Spinal cord (tissue), 10 donors: Measurements from ENCODE around the gene PLXNA4. TPM values are rescaled to one million over a fixed set of nuclear protein-coding genes. Genes with fewer than 3 reads are reported as not detected.

Source experiments
- DNase-seq, 6 donors: peaks; one replicate each; pipeline versions ENCODE4 v3.0.0 to v3.0.0-alpha.2; 2013 to 2015; ENCODE audit warnings: low spot score in 6 of 6, low read depth in 4 of 6
- H3K27ac ChIP-seq: one replicate; pipeline ENCODE4 v1.5.1; 2013; ENCODE audit warnings: low read depth, low read length, control low read depth
- H3K27me3 ChIP-seq: one replicate; pipeline ENCODE4 v1.6.1; 2013; ENCODE audit warnings: low read length; ENCODE audit not compliant: control insufficient read depth, insufficient read depth
- H3K36me3 ChIP-seq: one replicate; pipeline ENCODE4 v1.6.1; 2013; ENCODE audit warnings: low read length; ENCODE audit not compliant: control insufficient read depth, insufficient read depth
- H3K4me1 ChIP-seq: one replicate; pipeline ENCODE4 v1.6.1; 2013; ENCODE audit warnings: low read length; ENCODE audit not compliant: control insufficient read depth, insufficient read depth
- H3K4me3 ChIP-seq: one replicate; pipeline ENCODE4 v1.5.1; 2013; ENCODE audit warnings: low read depth, low read length, control low read depth
- H3K9me3 ChIP-seq: one replicate; pipeline ENCODE4 v1.6.1; 2013; ENCODE audit warnings: low read length; ENCODE audit not compliant: control insufficient read depth, insufficient read depth
- WGBS: methylation state at CpG from one replicate; pipeline ENCODE4 v1.1.5; 2013; ENCODE audit warnings: missing lambda C conversion rate; ENCODE audit not compliant: insufficient coverage; 5-methylcytosine and 5-hydroxymethylcytosine counted together
- polyA plus RNA-seq, 2 donors: library from polyadenylated mRNA; unstranded; fragments of 120-200 nt; gene quantifications; one replicate each; pipeline ENCODE4 v1.2.1, GENCODE V29; 2013; ENCODE audit not compliant: insufficient read length in 2 of 2
- total RNA-seq, 2 donors: library from RNA; depleted of rRNA in 1 of 2; stranded (reverse); fragments of 120-200 nt in 1 of 2; fragments of >200 nt in 1 of 2; gene quantifications; one replicate each; pipeline versions ENCODE4 v1.2.3 to v1.2.4, GENCODE V29; 2013 to 2014
- donor health status: healthy.

Gene PLXNA4
- total and polyA plus RNA-seq, 4 donors = 13.8 to 29.7 (median 23.2) TPM

- H3K36me3 ChIP-seq = no peaks in the 10 kb centered on the region
- H3K4me3 ChIP-seq = no peak overlapping the region
- H3K9me3 ChIP-seq = no peaks in the 10 kb centered on the region
- WGBS = 95% methylated on average over 1 of the region's 1 CpG
- DNase-seq = no peak
- peaks cover 16% of the 10 kb centered on the region for H3K4me1 ChIP-seq
- H3K27me3 ChIP-seq = no peaks in the 10 kb centered on the region
- H3K27ac ChIP-seq = no peak overlapping the region
These were observed 249.2 kb downstream of the PLXNA4 start for GRCh38 chr7:132326878-132327589.

GRCh38 chr7:132322970-132323369 lies 253.3 kb downstream of the PLXNA4 start:
- no peaks in the 10 kb centered on the region for H3K27me3 ChIP-seq
- DNase-seq = no peak
- no peak overlapping the region for H3K4me3 ChIP-seq
- H3K36me3 ChIP-seq = no peaks in the 10 kb centered on the region
- peaks cover 31% of the 10 kb centered on the region for H3K4me1 ChIP-seq
- H3K27ac ChIP-seq = no peak overlapping the region
- 58% methylated on average over 2 of the region's 3 CpGs for WGBS
- H3K9me3 ChIP-seq = no peaks in the 10 kb centered on the region

GRCh38 chr7:132321387-132321786 lies 254.9 kb downstream of the PLXNA4 start:
- Histone ChIP-seq H3K27ac (no peak overlapping the region), H3K36me3 (no peaks in the 10 kb centered on the region), H3K4me3 (no peak overlapping the region), H3K9me3 (no peaks in the 10 kb centered on the region), H3K27me3 (no peaks in the 10 kb centered on the region), H3K4me1 (peaks cover 30% of the 10 kb centered on the region)
- 42% methylated on average over 5 of the region's 6 CpGs for WGBS
- peak in 1 of 6 donors; percentile 42 for DNase-seq

DNA sequence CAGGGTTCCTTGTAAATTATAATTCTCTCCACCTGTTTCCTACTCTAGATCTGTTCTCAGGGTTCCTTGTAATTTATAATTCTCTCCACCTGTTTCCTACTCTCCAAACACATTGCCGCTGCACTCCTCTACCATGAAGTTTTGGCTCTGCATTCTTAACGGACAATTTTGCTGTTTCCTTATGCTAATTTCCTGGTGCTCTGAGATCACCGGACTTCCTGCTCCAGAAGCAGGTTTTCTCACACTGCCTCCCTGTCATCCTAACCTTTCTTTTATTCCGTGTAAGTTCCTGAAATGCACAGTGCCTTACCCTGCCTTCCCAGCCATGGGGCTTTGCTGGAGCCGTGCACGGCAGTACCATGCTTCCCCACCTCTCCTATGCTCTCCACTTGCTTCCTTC lies 256.8 kb downstream of the PLXNA4 start:
- no peak for DNase-seq
- 80% methylated on average over 6 of the region's 6 CpGs for WGBS
- no peak overlapping the region for H3K27ac ChIP-seq
- peaks cover 30% of the 10 kb centered on the region for H3K4me1 ChIP-seq
- no peaks in the 10 kb centered on the region for H3K9me3 ChIP-seq
- H3K27me3 ChIP-seq = no peaks in the 10 kb centered on the region
- no peaks in the 10 kb centered on the region for H3K36me3 ChIP-seq
- no peak overlapping the region for H3K4me3 ChIP-seq

- peak; percentile 79 to 97 (median 84) for DNase-seq
- H3K27ac ChIP-seq = no peak overlapping the region
- H3K27me3 ChIP-seq = no peaks in the 10 kb centered on the region
- no peaks in the 10 kb centered on the region for H3K9me3 ChIP-seq
- H3K36me3 ChIP-seq = no peaks in the 10 kb centered on the region
- peaks cover 30% of the 10 kb centered on the region for H3K4me1 ChIP-seq
- WGBS = 9% methylated on average over 14 of the region's 20 CpGs
- H3K4me3 ChIP-seq = no peak overlapping the region
These were observed 257.6 kb downstream of the PLXNA4 start for GRCh38 chr7:132318352-132319318.

DNA sequence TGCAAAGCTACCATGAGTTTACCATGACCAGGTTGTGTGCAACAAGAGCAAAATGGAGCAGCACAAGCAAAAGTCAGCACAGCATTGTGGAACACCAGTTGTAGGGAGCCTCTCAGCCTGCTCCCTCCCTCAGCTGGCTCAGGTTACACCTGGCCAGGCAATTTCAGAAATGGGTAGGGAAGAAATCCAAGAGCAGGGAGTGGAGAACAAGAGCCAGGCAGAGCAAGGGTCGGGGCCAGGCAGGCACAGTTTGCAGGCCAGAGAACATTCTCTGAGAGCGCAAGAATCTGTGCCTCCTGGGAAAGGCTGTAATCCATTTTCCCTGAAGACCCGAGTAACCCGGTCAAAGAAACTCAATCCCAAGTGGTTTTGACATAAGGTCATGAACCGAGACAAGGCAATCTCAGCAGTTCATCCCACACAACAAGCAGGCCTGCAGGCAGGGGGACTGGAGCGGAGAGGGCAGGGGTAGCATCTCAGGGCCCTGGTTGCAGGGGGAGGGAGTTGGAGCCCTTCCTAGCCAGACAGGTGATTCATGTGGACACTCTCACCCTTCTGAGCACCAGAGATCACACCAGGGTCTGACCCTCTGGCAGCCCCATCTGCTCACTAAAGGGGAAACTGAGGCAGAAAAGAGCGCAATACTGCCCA lies 258.4 kb downstream of the PLXNA4 start:
- WGBS = 96% methylated on average over 3 of the region's 7 CpGs
- Histone ChIP-seq H3K27me3 (no peaks in the 10 kb centered on the region), H3K4me1 (peaks cover 30% of the 10 kb centered on the region), H3K9me3 (no peaks in the 10 kb centered on the region), H3K27ac (no peak overlapping the region), H3K4me3 (no peak overlapping the region), H3K36me3 (no peaks in the 10 kb centered on the region)
- no peak for DNase-seq

- H3K9me3 ChIP-seq = no peaks in the 10 kb centered on the region
- WGBS = 85% methylated on average over 2 of the region's 4 CpGs
- H3K36me3 ChIP-seq = no peaks in the 10 kb centered on the region
- H3K4me3 ChIP-seq = no peak overlapping the region
- peaks cover 21% of the 10 kb centered on the region for H3K4me1 ChIP-seq
- H3K27me3 ChIP-seq = peaks cover 3% of the 10 kb centered on the region
- DNase-seq = no peak
- H3K27ac ChIP-seq = no peak overlapping the region
These were observed 263.7 kb downstream of the PLXNA4 start for GRCh38 chr7:132312531-132313055.

GRCh38 chr7:132311733-132312132 lies 264.5 kb downstream of the PLXNA4 start:
- H3K27me3 ChIP-seq = peaks cover 3% of the 10 kb centered on the region
- no CpG with 5 or more reads among the region's 2 CpGs for WGBS
- H3K4me1 ChIP-seq = peaks cover 23% of the 10 kb centered on the region
- DNase-seq = peak in 2 of 6 donors; percentile 45 to 47
- H3K9me3 ChIP-seq = no peaks in the 10 kb centered on the region
- H3K27ac ChIP-seq = peak overlapping the region; percentile 1
- H3K36me3 ChIP-seq = no peaks in the 10 kb centered on the region
- no peak overlapping the region for H3K4me3 ChIP-seq

- peaks cover 42% of the 10 kb centered on the region for H3K4me1 ChIP-seq
These were observed 267.0 kb downstream of the PLXNA4 start for GRCh38 chr7:132309102-132309805.

More at GRCh38 chr7:132309102-132309805, 267.0 kb downstream of the PLXNA4 start:
- no peak overlapping the region for H3K4me3 ChIP-seq
- WGBS = 82% methylated on average over 9 of the region's 9 CpGs
- no peaks in the 10 kb centered on the region for H3K9me3 ChIP-seq
- H3K36me3 ChIP-seq = no peaks in the 10 kb centered on the region
- H3K27me3 ChIP-seq = peaks cover 3% of the 10 kb centered on the region
- no peak overlapping the region for H3K27ac ChIP-seq
- no peak for DNase-seq
